ENCODE results near the gene HERC6.

The HERC6 gene

GRCh38 chr4:88398381-88398780 is 19.7 kb downstream of the HERC6 start:
- Histone ChIP-seq H3K36me3 (replicated peaks; ENCODE audit: insufficient read depth, low read length) (no peaks in the 10 kb centered on the region), H4K20me1 (ENCODE audit: insufficient read depth, low read length) (no peaks in the 10 kb centered on the region), H3K9me3 (replicated peaks; ENCODE audit: insufficient read depth, low read length) (no peaks in the 10 kb centered on the region), H3K9ac (ENCODE audit: low read length) (no peak overlapping the region), H3F3A (ENCODE audit: insufficient read depth, low read length) (no peaks in the 10 kb centered on the region), H3K27me3 (replicated peaks; ENCODE audit: insufficient read depth, low read length) (no peaks in the 10 kb centered on the region), H3K4me2 (ENCODE audit: low read depth, low read length) (no peak overlapping the region), H3K4me3 (ENCODE audit: low read length) (no peak overlapping the region), H3K9me2 (replicated peaks; ENCODE audit: insufficient read depth, low read length) (no peaks in the 10 kb centered on the region), H2AFZ (ENCODE audit: low read length) (no peak overlapping the region), H3K27ac (ENCODE audit: low read length) (no peak overlapping the region), H3K4me1 (ENCODE audit: low read length) (no peaks in the 10 kb centered on the region), H3K79me2 (ENCODE audit: low read length) (no peaks in the 10 kb centered on the region)
- TF ChIP-seq EZH2 (optimal IDR thresholded peaks at IDR 0.05; ENCODE audit: low read depth, low read length) (no peak), CTCF (IDR thresholded peaks at IDR 0.05; ENCODE audit: low read length) (no peak)
- no peak for DNase-seq

GRCh38 chr4:88409206-88409605 is 30.6 kb downstream of the HERC6 start:
- no peak overlapping the region for H3K4me2 ChIP-seq (ENCODE audit: low read depth, low read length)
- no peak for DNase-seq
- no peaks in the 10 kb centered on the region for H3K36me3 ChIP-seq (replicated peaks; ENCODE audit: insufficient read depth, low read length)
- H3F3A ChIP-seq (ENCODE audit: insufficient read depth, low read length): no peaks in the 10 kb centered on the region
- no peaks in the 10 kb centered on the region for H3K9me2 ChIP-seq (replicated peaks; ENCODE audit: insufficient read depth, low read length)
- H3K4me3 ChIP-seq (ENCODE audit: low read length): no peak overlapping the region
- H4K20me1 ChIP-seq (ENCODE audit: insufficient read depth, low read length): no peaks in the 10 kb centered on the region
- H3K79me2 ChIP-seq (ENCODE audit: low read length): no peaks in the 10 kb centered on the region
- H3K27me3 ChIP-seq (replicated peaks; ENCODE audit: insufficient read depth, low read length): no peaks in the 10 kb centered on the region
- H3K4me1 ChIP-seq (ENCODE audit: low read length): no peaks in the 10 kb centered on the region
- H2AFZ ChIP-seq (ENCODE audit: low read length): no peak overlapping the region
- H3K9ac ChIP-seq (ENCODE audit: low read length): no peak overlapping the region
- no peaks in the 10 kb centered on the region for H3K9me3 ChIP-seq (replicated peaks; ENCODE audit: insufficient read depth, low read length)
- no peak overlapping the region for H3K27ac ChIP-seq (ENCODE audit: low read length)
- TF ChIP-seq EZH2phosphoT487 (IDR thresholded peaks at IDR 0.05; ENCODE audit: low read length) (no peak), EZH2 (optimal IDR thresholded peaks at IDR 0.05; ENCODE audit: low read depth, low read length) (no peak), CTCF (IDR thresholded peaks at IDR 0.05; ENCODE audit: low read length) (no peak)

- Histone ChIP-seq H3K9me3 (replicated peaks; ENCODE audit: insufficient read depth, low read length) (no peaks in the 10 kb centered on the region), H2AFZ (ENCODE audit: low read length) (no peak overlapping the region), H3F3A (ENCODE audit: insufficient read depth, low read length) (no peaks in the 10 kb centered on the region), H4K20me1 (ENCODE audit: insufficient read depth, low read length) (no peaks in the 10 kb centered on the region), H3K4me2 (ENCODE audit: low read depth, low read length) (no peak overlapping the region), H3K27me3 (replicated peaks; ENCODE audit: insufficient read depth, low read length) (no peaks in the 10 kb centered on the region), H3K4me1 (ENCODE audit: low read length) (no peaks in the 10 kb centered on the region), H3K9me2 (replicated peaks; ENCODE audit: insufficient read depth, low read length) (no peaks in the 10 kb centered on the region), H3K79me2 (ENCODE audit: low read length) (no peaks in the 10 kb centered on the region), H3K27ac (ENCODE audit: low read length) (no peak overlapping the region), H3K36me3 (replicated peaks; ENCODE audit: insufficient read depth, low read length) (no peaks in the 10 kb centered on the region), H3K4me3 (ENCODE audit: low read length) (no peak overlapping the region), H3K9ac (ENCODE audit: low read length) (no peak overlapping the region)
- DNase-seq: no peak
- TF ChIP-seq CTCF (IDR thresholded peaks at IDR 0.05; ENCODE audit: low read length) (no peak), EZH2phosphoT487 (IDR thresholded peaks at IDR 0.05; ENCODE audit: low read length) (no peak), EZH2 (optimal IDR thresholded peaks at IDR 0.05; ENCODE audit: low read depth, low read length) (no peak)
These were observed 31.1 kb downstream of the HERC6 start for GRCh38 chr4:88409789-88410188.

Measured in MM.1S (cell line).